Duodenal mucosa (tissue), 2 donors: ENCODE results near the gene GMIP.

ENCODE experiments used
- H3K27ac ChIP-seq: one replicate; pipeline ENCODE4 v1.7.0; 2013; ENCODE audit warnings: low read depth, low read length
- H3K27me3 ChIP-seq, 2 donors: one replicate each; pipeline ENCODE4 v1.7.0; 2013; ENCODE audit warnings: low read length in 2 of 2, control low read depth in 1 of 2; ENCODE audit not compliant: insufficient read depth in 2 of 2, control insufficient read depth in 1 of 2
- H3K36me3 ChIP-seq, 2 donors: one replicate each; pipeline ENCODE4 v1.7.0; 2013; ENCODE audit warnings: low read length in 2 of 2, control low read depth in 1 of 2; ENCODE audit not compliant: insufficient read depth in 2 of 2, control insufficient read depth in 1 of 2
- H3K4me1 ChIP-seq, 2 donors: one replicate each; pipeline ENCODE4 v1.7.0; 2013; ENCODE audit warnings: low read length in 2 of 2, control low read depth in 1 of 2; ENCODE audit not compliant: insufficient read depth in 2 of 2, control insufficient read depth in 1 of 2
- H3K4me3 ChIP-seq, 2 donors: one replicate each; pipeline ENCODE4 v1.7.0; 2013; ENCODE audit warnings: low read length in 2 of 2, low read depth in 1 of 2
- H3K9ac ChIP-seq, 2 donors: one replicate each; pipeline ENCODE4 v1.7.0; 2013; ENCODE audit warnings: low read length in 2 of 2, low read depth in 1 of 2
- H3K9me3 ChIP-seq, 2 donors: one replicate each; pipeline ENCODE4 v1.7.0; 2013; ENCODE audit warnings: low read length in 2 of 2, control low read depth in 1 of 2; ENCODE audit not compliant: control insufficient read depth in 1 of 2

The GMIP gene

DNA sequence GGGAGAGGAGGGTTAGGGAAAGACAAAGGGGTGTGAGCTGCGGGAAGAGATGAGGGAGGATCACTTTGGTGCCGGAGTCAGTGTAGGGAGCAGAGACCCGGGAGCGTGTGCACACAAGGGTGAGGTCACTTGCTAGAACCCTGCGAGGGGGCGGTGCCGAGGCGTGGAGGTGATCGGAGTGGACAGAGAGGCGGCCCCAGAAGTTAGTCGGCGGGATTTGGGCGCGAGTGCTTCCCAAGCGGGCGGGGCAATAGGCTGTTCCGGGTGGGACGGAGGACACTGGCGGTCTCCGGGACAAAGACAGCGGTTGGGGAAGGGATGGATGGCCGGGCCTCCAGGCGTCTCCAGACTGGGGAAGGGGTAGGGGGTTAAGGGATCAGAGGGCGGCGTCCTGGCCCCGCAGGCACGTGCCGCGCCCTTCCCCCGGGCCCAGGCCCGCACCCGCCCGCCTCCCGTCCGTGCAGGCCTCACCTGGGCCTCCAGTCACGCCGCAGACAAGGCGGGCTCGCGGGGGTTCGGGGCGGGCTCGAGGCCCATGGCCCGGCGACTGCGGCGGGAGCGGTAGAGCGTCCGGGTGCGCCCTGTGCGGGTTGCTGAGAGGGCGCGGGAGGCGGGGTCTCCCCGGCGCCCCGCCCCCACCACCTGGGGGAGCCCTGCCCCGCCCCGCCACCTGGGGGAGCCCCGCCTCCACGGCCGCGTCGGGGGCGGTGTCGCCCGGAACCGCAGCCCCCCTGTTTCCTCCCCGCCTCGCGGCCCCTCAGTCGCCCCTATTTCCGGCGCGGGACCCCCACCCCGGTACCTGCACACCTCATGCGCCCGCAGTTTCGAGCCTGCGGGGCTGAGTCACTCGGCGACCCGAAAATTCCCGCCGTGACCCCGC, 15.6 kb downstream of the GMIP start, which contains the start of gene LPAR2:
LPAR2 (minus strand) TSS at position 600 of the 880 bp plus-strand sequence. CDS start 945 bp downstream, outside the sequence.
- Histone ChIP-seq H3K27ac (peak within 1 kb of the TSS; percentile 32), H3K27me3 (no peaks in the 10 kb centered on the region), H3K4me1 (peaks cover 0 to 8% of the 10 kb centered on the region in 2 donors), H3K4me3 (peak within 1 kb of the TSS; percentile 55 to 73), H3K9me3 (no peaks in the 10 kb centered on the region), H3K36me3 (no peaks in the 10 kb centered on the region), H3K9ac (peak within 1 kb of the TSS; percentile 44 to 52)

DNA sequence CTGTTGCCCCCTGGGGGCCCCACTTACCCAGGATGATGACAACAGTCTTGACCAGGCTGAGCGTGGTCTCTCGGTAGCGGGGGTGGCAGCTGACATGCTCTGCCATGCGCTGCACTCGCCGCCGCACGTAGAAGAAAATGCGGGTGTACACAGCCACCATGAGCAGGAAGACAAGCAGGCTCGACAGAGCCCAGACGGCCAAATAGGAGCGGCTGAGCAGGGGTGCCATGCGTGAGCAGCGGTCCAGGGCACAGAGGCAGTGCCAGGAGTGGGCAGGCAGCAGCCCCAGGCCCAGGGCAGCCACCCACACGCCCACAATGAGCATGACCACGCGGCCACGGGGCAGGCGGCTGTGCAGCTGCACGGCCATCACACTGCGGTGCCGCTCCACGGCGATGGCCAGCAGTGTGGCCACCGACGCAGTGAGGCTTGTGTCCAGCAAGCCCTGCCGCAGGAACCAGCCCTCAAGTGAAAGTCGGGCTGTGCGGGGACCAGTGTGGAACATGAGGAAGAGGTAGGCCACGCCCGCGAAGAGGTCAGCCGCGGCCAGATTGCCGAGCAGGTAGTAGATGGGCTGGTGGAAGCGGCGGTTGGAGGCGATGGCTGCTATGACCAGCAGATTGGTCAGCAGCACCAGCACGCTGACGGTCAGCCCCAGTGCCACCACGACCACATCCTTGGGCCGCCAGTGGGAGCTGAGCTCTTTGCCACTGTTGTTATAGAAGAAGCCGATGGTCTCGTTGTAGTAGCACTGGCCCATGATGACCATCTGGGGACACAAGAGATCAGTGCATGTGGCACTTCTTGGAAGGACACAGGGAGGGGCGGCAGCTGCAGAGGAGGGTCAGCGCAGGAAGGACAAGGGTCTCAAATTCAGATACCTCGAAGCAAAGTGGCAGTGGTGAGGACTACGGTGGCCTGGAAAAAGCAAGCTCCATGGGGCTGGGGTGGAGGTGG, 16.7 kb downstream of the GMIP start:
- Histone ChIP-seq H3K27ac (no peak overlapping the region), H3K4me1 (peaks cover 0 to 8% of the 10 kb centered on the region in 2 donors), H3K9ac (peak overlapping the region; percentile 44 to 52), H3K9me3 (no peaks in the 10 kb centered on the region), H3K4me3 (peak overlapping the region; percentile 55 to 73), H3K36me3 (no peaks in the 10 kb centered on the region), H3K27me3 (no peaks in the 10 kb centered on the region)

DNA sequence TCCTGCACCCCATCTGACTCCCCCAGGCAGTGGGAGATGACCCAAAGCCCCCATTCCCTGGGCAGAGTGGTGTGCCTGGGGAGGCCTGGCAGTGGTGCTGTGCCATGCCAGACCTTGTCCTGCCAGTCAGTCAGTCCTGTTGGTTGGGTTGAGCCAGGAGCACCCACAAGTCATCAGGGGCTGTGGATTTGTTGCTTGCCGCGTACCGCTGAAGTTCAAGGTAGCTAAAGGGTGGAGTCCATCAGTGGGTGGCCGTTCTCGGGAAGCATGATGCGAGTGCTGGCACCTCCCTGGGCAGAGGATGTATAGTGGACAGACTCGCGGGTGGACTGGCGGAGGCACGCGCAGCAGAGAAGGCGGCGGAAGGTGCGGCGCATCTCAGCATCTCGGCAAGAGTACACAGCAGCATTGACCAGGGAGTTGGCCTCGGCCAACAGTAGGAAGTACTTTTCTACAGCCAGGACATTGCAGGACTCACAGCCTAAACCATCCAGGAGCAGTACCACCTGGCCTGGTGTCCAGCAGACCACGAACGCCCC, 19.4 kb downstream of the GMIP start:
- Histone ChIP-seq H3K9ac (no peak overlapping the region), H3K4me1 (peaks cover 3 to 9% of the 10 kb centered on the region in 2 donors), H3K9me3 (no peaks in the 10 kb centered on the region), H3K36me3 (no peaks in the 10 kb centered on the region), H3K27me3 (no peaks in the 10 kb centered on the region), H3K4me3 (no peak overlapping the region), H3K27ac (no peak overlapping the region)

DNA sequence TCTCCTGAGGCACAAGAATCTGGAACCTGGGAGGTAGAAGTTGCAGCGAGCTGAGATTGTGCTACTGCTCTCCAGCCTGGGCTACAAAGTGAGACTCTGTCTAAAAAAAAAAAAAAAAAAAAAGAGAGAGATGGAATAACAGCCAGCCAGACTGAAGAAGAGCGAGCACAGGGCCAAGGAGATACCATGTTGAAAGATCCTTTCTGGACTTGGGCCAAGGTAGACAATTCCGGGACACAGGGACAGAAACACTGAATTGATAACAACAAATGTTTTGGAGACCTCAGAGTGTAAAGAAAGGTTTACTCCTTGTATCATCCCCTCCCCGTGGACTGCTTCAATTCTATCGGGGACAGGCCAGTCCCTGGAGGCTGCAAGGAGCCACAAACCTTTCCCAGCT, 20.1 kb downstream of the GMIP start:
- H3K4me1 ChIP-seq = peaks cover 7 to 14% of the 10 kb centered on the region in 2 donors
- no peaks in the 10 kb centered on the region for H3K36me3 ChIP-seq
- no peak overlapping the region for H3K4me3 ChIP-seq
- H3K9ac ChIP-seq = no peak overlapping the region
- H3K27ac ChIP-seq = no peak overlapping the region
- no peaks in the 10 kb centered on the region for H3K9me3 ChIP-seq
- H3K27me3 ChIP-seq = no peaks in the 10 kb centered on the region

DNA sequence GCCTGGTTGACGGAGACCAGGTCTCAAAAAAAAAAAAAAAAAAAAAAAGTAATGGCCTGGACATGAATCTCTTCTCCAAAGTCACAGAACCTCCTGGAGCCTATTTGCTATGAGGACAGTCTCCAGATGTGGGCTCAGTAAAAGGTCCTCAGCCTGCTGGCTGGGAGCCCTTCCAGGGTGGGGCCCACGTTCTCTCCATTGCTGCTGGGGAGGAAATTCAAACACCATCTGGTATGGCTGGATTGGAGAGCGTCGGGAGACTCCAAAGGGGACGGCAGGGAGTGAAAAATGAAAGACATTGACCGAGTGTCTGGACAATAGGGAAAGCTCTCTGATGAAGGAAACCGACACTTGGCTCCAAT, 23.6 kb downstream of the GMIP start:
- no peaks in the 10 kb centered on the region for H3K9me3 ChIP-seq
- H3K36me3 ChIP-seq = no peaks in the 10 kb centered on the region
- no peaks in the 10 kb centered on the region for H3K27me3 ChIP-seq
- no peak overlapping the region for H3K4me3 ChIP-seq
- H3K4me1 ChIP-seq = peaks cover 6 to 7% of the 10 kb centered on the region in 2 donors
- no peak overlapping the region for H3K27ac ChIP-seq
- H3K9ac ChIP-seq = no peak overlapping the region

DNA sequence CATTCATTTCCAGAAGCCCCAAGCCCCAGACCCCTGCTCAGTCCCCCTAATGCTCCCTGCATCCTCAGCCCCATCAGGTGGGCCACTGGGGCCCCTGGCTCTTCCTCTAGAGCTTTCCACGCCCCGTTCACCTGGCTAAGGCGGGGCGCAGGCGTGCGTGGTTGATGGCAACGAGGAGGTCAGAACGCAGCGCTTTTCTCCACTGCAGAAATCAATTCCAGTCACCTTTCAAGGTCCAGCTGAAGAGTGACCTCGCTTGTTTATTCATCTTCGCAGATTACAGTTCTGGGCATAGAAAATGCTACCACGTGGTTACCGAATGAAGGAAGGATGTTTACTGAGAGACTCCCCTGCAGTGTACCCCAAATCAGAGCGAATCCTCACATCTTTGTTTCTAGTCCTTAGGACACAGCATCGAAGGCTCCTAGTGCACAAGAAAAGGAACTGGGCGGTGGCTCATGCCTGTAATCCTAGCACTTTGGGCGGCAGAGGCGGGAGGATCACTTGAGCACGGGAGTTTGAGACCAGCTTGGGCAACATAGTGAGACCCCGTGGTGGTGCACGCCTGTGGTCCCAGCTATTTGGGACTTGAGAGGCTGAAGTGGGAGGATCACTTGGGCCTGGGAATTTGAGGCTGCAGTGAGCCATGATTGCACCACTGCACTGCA, 24.1 kb downstream of the GMIP start:
- H3K9ac ChIP-seq = no peak overlapping the region
- H3K4me3 ChIP-seq = peak overlapping the region; percentile 52 to 62
- H3K27me3 ChIP-seq = no peaks in the 10 kb centered on the region
- no peak overlapping the region for H3K27ac ChIP-seq
- H3K4me1 ChIP-seq = peaks cover 6 to 7% of the 10 kb centered on the region in 2 donors
- no peaks in the 10 kb centered on the region for H3K9me3 ChIP-seq
- H3K36me3 ChIP-seq = no peaks in the 10 kb centered on the region

DNA sequence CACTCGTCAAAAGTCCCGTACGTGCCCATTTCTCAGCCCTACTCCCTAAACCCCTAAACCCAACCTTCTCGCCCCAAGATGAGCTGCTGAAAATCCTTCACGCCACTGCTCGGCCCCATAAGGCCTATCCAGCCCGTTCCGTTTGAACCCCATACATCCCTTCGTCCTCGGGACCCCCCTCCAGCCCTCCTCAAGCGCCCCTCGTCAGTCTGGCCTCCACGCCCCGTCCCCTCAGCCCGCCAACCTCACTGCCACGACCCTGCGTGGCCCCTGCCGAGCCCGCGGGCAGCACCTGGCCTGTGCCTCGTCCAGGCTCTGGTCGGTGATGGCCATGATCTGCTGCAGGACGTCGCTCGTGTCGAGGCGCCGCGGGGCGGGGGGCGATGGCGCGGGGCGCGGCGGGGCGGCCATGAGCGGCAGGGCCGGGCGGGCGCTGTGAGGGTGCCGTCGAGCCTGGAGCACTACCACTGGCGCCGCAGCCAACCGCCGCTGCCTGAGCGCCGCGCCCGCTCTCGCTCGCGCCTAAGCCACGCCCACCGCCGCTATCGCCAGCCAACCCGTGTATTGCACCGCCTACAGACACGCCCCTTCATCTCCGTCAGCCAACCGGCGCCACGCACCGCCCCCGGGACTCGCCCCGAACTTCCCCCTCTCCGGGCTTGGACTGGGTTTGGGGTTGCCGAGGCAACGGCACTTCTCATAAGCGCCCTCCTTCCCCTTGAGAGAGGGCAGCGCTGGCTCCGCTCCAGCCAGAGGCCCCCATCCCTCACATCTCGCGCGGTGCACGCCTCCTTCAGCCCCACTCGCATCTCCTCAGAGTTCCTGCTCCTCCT, 25.0 kb downstream of the GMIP start, which contains the start of gene PBX4:
PBX4 (minus strand) TSS at position 469 of the 833 bp plus-strand sequence; CDS start at position 411, 58 bp downstream.
- Histone ChIP-seq H3K36me3 (no peaks in the 10 kb centered on the region), H3K9ac (peak within 1 kb of the TSS in 1 of 2 donors; percentile 54), H3K4me1 (peaks cover 6 to 11% of the 10 kb centered on the region in 2 donors), H3K27ac (no peak within 1 kb of the TSS), H3K9me3 (no peaks in the 10 kb centered on the region), H3K27me3 (no peaks in the 10 kb centered on the region), H3K4me3 (peak within 1 kb of the TSS; percentile 52 to 64)

DNA sequence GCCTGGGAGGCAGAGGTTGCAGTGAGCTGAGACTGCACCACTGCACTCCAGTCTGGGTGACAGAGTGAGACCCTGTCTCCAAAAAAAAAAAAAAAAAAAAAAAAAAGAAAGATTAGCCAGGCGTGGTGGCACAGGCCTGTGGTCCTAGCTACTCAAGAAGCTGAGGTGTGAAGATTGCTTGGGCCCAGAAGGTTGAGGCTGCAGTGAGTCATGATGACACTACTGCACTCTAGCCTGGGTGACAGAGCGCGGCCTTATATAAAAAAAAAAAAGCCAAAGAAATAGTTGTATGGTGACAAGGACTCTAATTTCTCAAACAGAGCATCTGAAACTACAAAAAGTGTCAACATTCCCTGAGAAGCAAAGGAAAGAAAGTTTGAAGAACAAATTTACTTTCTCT, 28.4 kb downstream of the GMIP start:
- Histone ChIP-seq H3K4me1 (peaks cover 6 to 13% of the 10 kb centered on the region in 2 donors), H3K4me3 (no peak overlapping the region), H3K9me3 (no peaks in the 10 kb centered on the region), H3K27ac (no peak overlapping the region), H3K36me3 (no peaks in the 10 kb centered on the region), H3K27me3 (no peaks in the 10 kb centered on the region), H3K9ac (no peak overlapping the region)

DNA sequence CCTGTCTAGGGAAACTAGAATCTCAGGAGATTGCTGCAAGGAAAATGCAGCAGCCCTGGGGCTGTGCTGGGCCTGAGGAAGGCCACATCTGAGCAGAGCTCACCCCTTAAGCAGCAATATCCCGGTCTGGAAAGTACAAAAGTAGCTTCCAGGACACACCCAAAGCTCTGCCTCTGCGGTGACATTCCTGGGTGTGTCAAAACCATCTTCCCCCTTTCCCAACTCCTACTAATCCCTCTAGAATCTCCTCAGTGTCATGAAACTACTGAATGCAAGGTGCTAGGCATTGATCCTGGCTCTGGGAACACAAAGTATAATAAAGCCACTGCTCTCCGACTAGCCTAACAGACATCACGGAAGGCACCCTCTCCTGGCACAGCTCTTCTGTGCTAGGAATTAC, 30.0 kb downstream of the GMIP start:
- no peaks in the 10 kb centered on the region for H3K36me3 ChIP-seq
- H3K4me1 ChIP-seq = peaks cover 0 to 5% of the 10 kb centered on the region in 2 donors
- no peaks in the 10 kb centered on the region for H3K27me3 ChIP-seq
- H3K27ac ChIP-seq = no peak overlapping the region
- no peaks in the 10 kb centered on the region for H3K9me3 ChIP-seq
- no peak overlapping the region for H3K9ac ChIP-seq
- H3K4me3 ChIP-seq = no peak overlapping the region
